ENCODE measurements around the gene KLF15.

The KLF15 gene

GRCh38 chr3:126347543-126348161, 9.6 kb downstream of the KLF15 start:
- Histone ChIP-seq H3K36me3 (ENCODE audit: control insufficient read depth, insufficient read depth, low read length) (no peaks in the 10 kb centered on the region), H3K4me3 (ENCODE audit: insufficient read depth, low read depth, low read length) (no peak overlapping the region), H3K27ac (ENCODE audit: insufficient read depth, low read depth, low read length, poor library complexity, severe bottlenecking) (no peak overlapping the region), H3K27me3 (ENCODE audit: control insufficient read depth, insufficient read depth, low read length, poor library complexity, severe bottlenecking) (no peaks in the 10 kb centered on the region), H3K4me1 (ENCODE audit: control insufficient read depth, insufficient read depth, low read length) (no peaks in the 10 kb centered on the region), H3K9me3 (ENCODE audit: control insufficient read depth, low read length) (no peaks in the 10 kb centered on the region)
- 87 to 92% methylated on average over 8 of the region's 8 CpGs for WGBS, 2 experiments

GRCh38 chr3:126346466-126346865, 10.7 kb downstream of the KLF15 start:
- no peaks in the 10 kb centered on the region for H3K36me3 ChIP-seq (ENCODE audit: control insufficient read depth, insufficient read depth, low read length)
- no peaks in the 10 kb centered on the region for H3K4me1 ChIP-seq (ENCODE audit: control insufficient read depth, insufficient read depth, low read length)
- H3K27ac ChIP-seq (ENCODE audit: insufficient read depth, low read depth, low read length, poor library complexity, severe bottlenecking) = no peak overlapping the region
- 88 to 94% methylated on average over 2 of the region's 2 CpGs for WGBS, 2 experiments
- no peaks in the 10 kb centered on the region for H3K9me3 ChIP-seq (ENCODE audit: control insufficient read depth, low read length)
- H3K27me3 ChIP-seq (ENCODE audit: control insufficient read depth, insufficient read depth, low read length, poor library complexity, severe bottlenecking) = no peaks in the 10 kb centered on the region
- H3K4me3 ChIP-seq (ENCODE audit: insufficient read depth, low read depth, low read length) = no peak overlapping the region

DNA sequence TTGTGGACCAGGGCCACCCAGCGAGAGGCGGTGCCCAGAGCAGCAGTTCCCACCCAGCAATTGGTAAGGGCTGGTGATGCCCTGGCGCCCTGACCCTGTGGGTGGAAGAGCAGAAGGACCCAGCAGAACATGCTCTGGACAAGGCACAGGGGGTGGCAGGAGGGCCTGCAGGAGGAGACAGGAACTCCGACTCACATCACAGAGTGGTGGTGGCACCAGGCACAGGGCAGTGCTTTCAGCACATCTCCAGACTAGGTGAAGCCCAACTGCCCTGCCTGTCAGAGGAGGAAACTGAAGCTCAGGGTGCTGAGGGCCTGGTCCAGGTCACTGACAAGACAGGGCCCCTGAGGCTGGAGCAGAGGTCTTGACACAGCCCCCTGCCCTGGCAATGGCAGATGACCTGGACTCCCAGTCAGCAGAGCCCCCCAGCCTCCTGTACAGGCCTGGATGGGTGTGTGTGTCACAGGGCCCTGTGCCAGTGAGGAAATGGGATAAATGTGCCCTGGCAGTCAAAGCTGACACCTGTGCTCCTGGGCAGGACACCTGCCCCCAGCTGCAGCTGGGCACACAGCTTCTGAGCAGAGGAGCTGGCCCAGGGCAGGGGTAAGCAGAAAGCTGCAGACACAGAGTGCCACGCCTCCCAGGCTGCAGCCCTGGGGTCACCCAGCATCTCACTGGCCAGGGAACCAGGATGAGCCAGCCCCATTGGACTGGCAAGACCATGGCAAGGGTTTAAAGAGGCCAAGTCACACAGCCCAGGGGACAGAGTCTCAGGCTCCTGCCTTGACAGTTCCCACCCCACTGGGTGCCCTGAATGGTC, 11.4 kb downstream of the KLF15 start:
- Histone ChIP-seq H3K4me3 (ENCODE audit: insufficient read depth, low read depth, low read length) (no peak overlapping the region), H3K27ac (ENCODE audit: insufficient read depth, low read depth, low read length, poor library complexity, severe bottlenecking) (no peak overlapping the region), H3K9me3 (ENCODE audit: control insufficient read depth, low read length) (no peaks in the 10 kb centered on the region), H3K4me1 (ENCODE audit: control insufficient read depth, insufficient read depth, low read length) (no peaks in the 10 kb centered on the region), H3K27me3 (ENCODE audit: control insufficient read depth, insufficient read depth, low read length, poor library complexity, severe bottlenecking) (no peaks in the 10 kb centered on the region), H3K36me3 (ENCODE audit: control insufficient read depth, insufficient read depth, low read length) (no peaks in the 10 kb centered on the region)
- 90 to 92% methylated on average over 5 of the region's 5 CpGs for WGBS, 2 experiments

GRCh38 chr3:126345231-126345630, 12.0 kb downstream of the KLF15 start:
- no peaks in the 10 kb centered on the region for H3K36me3 ChIP-seq (ENCODE audit: control insufficient read depth, insufficient read depth, low read length)
- H3K4me3 ChIP-seq (ENCODE audit: insufficient read depth, low read depth, low read length) = no peak overlapping the region
- WGBS, 2 experiments = 86 to 93% methylated on average over 7 of the region's 7 CpGs
- H3K27me3 ChIP-seq (ENCODE audit: control insufficient read depth, insufficient read depth, low read length, poor library complexity, severe bottlenecking) = no peaks in the 10 kb centered on the region
- no peaks in the 10 kb centered on the region for H3K9me3 ChIP-seq (ENCODE audit: control insufficient read depth, low read length)
- H3K27ac ChIP-seq (ENCODE audit: insufficient read depth, low read depth, low read length, poor library complexity, severe bottlenecking) = no peak overlapping the region
- H3K4me1 ChIP-seq (ENCODE audit: control insufficient read depth, insufficient read depth, low read length) = no peaks in the 10 kb centered on the region

DNA sequence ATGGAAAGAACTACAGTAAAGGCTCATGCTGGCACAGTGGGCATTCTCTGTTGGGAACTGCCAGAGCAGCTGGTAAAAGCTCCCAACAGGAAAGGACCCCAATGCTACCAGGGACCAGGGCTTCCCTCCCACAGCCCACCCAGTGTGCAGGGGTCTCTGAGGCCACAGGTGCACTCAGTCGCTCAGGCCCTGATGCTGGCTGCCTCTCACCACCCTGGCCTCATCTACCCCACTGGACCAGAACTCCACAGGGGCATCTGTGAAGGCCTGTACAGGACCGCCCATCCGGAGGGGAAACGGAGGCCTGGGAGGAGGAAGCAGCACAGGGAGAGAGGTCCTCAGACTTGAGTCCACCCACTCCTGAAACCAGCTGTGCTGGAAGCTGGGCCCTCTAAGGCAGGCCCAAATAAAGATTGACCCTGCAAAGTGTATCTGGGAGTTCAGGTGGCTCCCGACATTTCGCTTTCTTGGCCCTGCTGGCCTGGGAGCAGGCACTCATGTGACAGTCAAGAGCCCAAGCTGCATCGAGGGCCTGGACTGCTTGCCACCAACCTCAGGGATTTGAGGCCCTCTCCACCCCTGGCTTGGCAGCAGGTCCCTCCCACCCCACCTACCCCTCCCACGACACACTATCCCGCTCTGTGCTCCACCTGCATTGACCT, 12.7 kb downstream of the KLF15 start:
- Histone ChIP-seq H3K4me1 (ENCODE audit: control insufficient read depth, insufficient read depth, low read length) (no peaks in the 10 kb centered on the region), H3K9me3 (ENCODE audit: control insufficient read depth, low read length) (no peaks in the 10 kb centered on the region), H3K27ac (ENCODE audit: insufficient read depth, low read depth, low read length, poor library complexity, severe bottlenecking) (no peak overlapping the region), H3K36me3 (ENCODE audit: control insufficient read depth, insufficient read depth, low read length) (no peaks in the 10 kb centered on the region), H3K4me3 (ENCODE audit: insufficient read depth, low read depth, low read length) (no peak overlapping the region), H3K27me3 (ENCODE audit: control insufficient read depth, insufficient read depth, low read length, poor library complexity, severe bottlenecking) (no peaks in the 10 kb centered on the region)
- WGBS, 2 experiments = 89 to 95% methylated on average over 9 of the region's 9 CpGs

DNA sequence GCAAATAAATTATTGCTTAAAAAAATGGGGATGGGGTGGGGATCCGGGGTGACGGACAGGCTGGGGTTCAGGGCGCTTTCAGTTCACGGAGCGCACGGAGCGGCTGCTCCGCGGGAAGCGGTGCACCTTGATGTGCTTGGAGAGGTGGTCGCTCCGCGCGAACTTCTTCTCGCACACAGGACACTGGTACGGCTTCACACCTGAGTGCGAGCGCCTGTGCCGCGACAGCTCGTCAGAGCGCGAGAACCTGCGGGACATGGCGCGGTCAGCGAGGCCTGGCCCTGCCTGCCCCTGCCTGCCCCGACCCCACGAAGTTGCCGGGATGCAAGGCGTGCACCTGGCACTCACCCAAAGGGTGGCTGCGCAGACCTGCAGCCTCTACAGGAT, 13.6 kb downstream of the KLF15 start:
- Histone ChIP-seq H3K27me3 (ENCODE audit: control insufficient read depth, insufficient read depth, low read length, poor library complexity, severe bottlenecking) (no peaks in the 10 kb centered on the region), H3K9me3 (ENCODE audit: control insufficient read depth, low read length) (no peaks in the 10 kb centered on the region), H3K4me3 (ENCODE audit: insufficient read depth, low read depth, low read length) (no peak overlapping the region), H3K27ac (ENCODE audit: insufficient read depth, low read depth, low read length, poor library complexity, severe bottlenecking) (no peak overlapping the region), H3K4me1 (ENCODE audit: control insufficient read depth, insufficient read depth, low read length) (no peaks in the 10 kb centered on the region), H3K36me3 (ENCODE audit: control insufficient read depth, insufficient read depth, low read length) (no peaks in the 10 kb centered on the region)
- 96 to 97% methylated on average over 32 of the region's 32 CpGs for WGBS, 2 experiments

DNA sequence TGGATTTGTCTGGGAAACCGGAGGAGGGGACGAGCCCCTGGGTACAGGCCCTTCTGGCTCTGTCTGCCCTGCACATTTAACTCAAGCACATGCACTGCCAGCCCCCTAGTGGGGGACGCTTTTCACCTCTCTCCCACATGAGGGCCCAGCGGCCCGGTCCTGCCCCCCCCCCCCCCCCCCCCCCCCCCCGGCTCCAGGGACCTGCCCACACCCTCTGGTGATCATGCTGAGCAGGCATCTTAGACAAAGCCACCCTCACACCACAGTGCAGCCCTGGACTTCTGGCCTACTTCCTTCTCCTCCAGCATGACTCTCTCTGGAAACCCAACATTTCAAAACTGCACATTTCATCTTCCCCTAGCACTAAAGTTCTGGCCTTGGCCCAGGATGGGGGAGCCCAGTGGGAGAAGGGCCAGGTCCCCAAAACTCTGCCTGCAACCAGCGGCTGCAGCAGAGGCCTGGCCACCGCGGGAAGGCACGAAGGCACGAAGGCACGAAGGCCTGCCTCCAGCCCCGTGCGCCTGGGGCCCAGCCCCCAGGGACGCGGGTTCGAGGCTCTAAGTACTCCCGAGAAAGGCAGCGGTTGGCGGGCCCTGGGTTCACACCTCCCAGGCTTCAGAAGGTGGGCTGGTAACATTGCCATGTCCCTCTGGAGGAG, 14.1 kb downstream of the KLF15 start:
- Histone ChIP-seq H3K4me3 (ENCODE audit: insufficient read depth, low read depth, low read length) (no peak overlapping the region), H3K36me3 (ENCODE audit: control insufficient read depth, insufficient read depth, low read length) (no peaks in the 10 kb centered on the region), H3K27me3 (ENCODE audit: control insufficient read depth, insufficient read depth, low read length, poor library complexity, severe bottlenecking) (no peaks in the 10 kb centered on the region), H3K27ac (ENCODE audit: insufficient read depth, low read depth, low read length, poor library complexity, severe bottlenecking) (no peak overlapping the region), H3K4me1 (ENCODE audit: control insufficient read depth, insufficient read depth, low read length) (no peaks in the 10 kb centered on the region), H3K9me3 (ENCODE audit: control insufficient read depth, low read length) (no peaks in the 10 kb centered on the region)
- WGBS, 2 experiments = 89 to 90% methylated on average over 16 of the region's 20 CpGs

- H3K9me3 ChIP-seq (ENCODE audit: control insufficient read depth, low read length) = no peaks in the 10 kb centered on the region
- 88 to 93% methylated on average over 9 of the region's 9 CpGs for WGBS, 2 experiments
- H3K27me3 ChIP-seq (ENCODE audit: control insufficient read depth, insufficient read depth, low read length, poor library complexity, severe bottlenecking) = no peaks in the 10 kb centered on the region
- no peaks in the 10 kb centered on the region for H3K36me3 ChIP-seq (ENCODE audit: control insufficient read depth, insufficient read depth, low read length)
- no peak overlapping the region for H3K27ac ChIP-seq (ENCODE audit: insufficient read depth, low read depth, low read length, poor library complexity, severe bottlenecking)
- H3K4me3 ChIP-seq (ENCODE audit: insufficient read depth, low read depth, low read length) = no peak overlapping the region
- H3K4me1 ChIP-seq (ENCODE audit: control insufficient read depth, insufficient read depth, low read length) = no peaks in the 10 kb centered on the region
Measured at GRCh38 chr3:126342211-126342610, 15.0 kb downstream of the KLF15 start.

GRCh38 chr3:126341755-126342150, 15.5 kb downstream of the KLF15 start:
- H3K4me3 ChIP-seq (ENCODE audit: insufficient read depth, low read depth, low read length) = no peak overlapping the region
- H3K9me3 ChIP-seq (ENCODE audit: control insufficient read depth, low read length) = no peaks in the 10 kb centered on the region
- H3K4me1 ChIP-seq (ENCODE audit: control insufficient read depth, insufficient read depth, low read length) = no peaks in the 10 kb centered on the region
- WGBS, 2 experiments = 94 to 98% methylated on average over 7 of the region's 7 CpGs
- H3K27ac ChIP-seq (ENCODE audit: insufficient read depth, low read depth, low read length, poor library complexity, severe bottlenecking) = no peak overlapping the region
- no peaks in the 10 kb centered on the region for H3K36me3 ChIP-seq (ENCODE audit: control insufficient read depth, insufficient read depth, low read length)
- no peaks in the 10 kb centered on the region for H3K27me3 ChIP-seq (ENCODE audit: control insufficient read depth, insufficient read depth, low read length, poor library complexity, severe bottlenecking)

All from ectodermal cell (in vitro differentiated cells).